Dendritic cell treated with granulocyte-macrophage colony-stimulating factor and Interleukin-4, amounts not matched to agents 40 ng/mL and 50 ng/mL, for 4 days (primary cell): ENCODE measurements around the gene ABL2.

Experiments
- H3K27ac Mint-ChIP-seq: one replicate; pipeline ENCODE4 v1.8.0; 2022; ENCODE audit warnings: mild to moderate bottlenecking, mixed read lengths
- H3K27me3 Mint-ChIP-seq: one replicate; pipeline ENCODE4 v1.8.0; 2022; ENCODE audit warnings: mild to moderate bottlenecking, mixed read lengths
- H3K36me3 Mint-ChIP-seq: one replicate; pipeline ENCODE4 v1.8.0; 2022; ENCODE audit warnings: low read depth, mixed read lengths
- H3K4me1 Mint-ChIP-seq: one replicate; pipeline ENCODE4 v1.8.0; 2022; ENCODE audit warnings: low read depth, mixed read lengths
- H3K4me3 Mint-ChIP-seq: one replicate; pipeline ENCODE4 v1.8.0; 2022; ENCODE audit warnings: mild to moderate bottlenecking, moderate library complexity, mixed read lengths
- H3K9me3 Mint-ChIP-seq: one replicate; pipeline ENCODE4 v1.8.0; 2022; ENCODE audit warnings: mixed read lengths
- intact Hi-C: fragments of 100-400 bp; cut with micrococcal nuclease; formaldehyde crosslinking; loops from one replicate; pipeline ENCODE4 v1.15.0; 2022

ABL2 gene

GRCh38 chr1:179128520-179128919, 101.0 kb downstream of the ABL2 start:
- H3K27ac Mint-ChIP-seq: no peak overlapping the region
- intact Hi-C loops: loop anchor here (5.0 kb wide), 1 partner anchor 164 kb away; the partner anchor contains the start of gene SOAT1
- no peak overlapping the region for H3K4me3 Mint-ChIP-seq
- H3K27me3 Mint-ChIP-seq: no peaks in the 10 kb centered on the region
- no peaks in the 10 kb centered on the region for H3K9me3 Mint-ChIP-seq
- peaks cover 37% of the 10 kb centered on the region for H3K4me1 Mint-ChIP-seq
- peaks cover 99% of the 10 kb centered on the region for H3K36me3 Mint-ChIP-seq

GRCh38 chr1:179127163-179127895, 102.1 kb downstream of the ABL2 start:
- H3K4me3 Mint-ChIP-seq: no peak overlapping the region
- no peak overlapping the region for H3K27ac Mint-ChIP-seq
- intact Hi-C loops: loop anchor here (5.0 kb wide), 1 partner anchor 165 kb away; the partner anchor contains the start of gene SOAT1
- H3K27me3 Mint-ChIP-seq: no peaks in the 10 kb centered on the region
- H3K36me3 Mint-ChIP-seq: peaks cover 98% of the 10 kb centered on the region
- H3K4me1 Mint-ChIP-seq: peaks cover 31% of the 10 kb centered on the region
- no peaks in the 10 kb centered on the region for H3K9me3 Mint-ChIP-seq

GRCh38 chr1:179126338-179127060, 103.0 kb downstream of the ABL2 start:
- H3K36me3 Mint-ChIP-seq: peaks cover 98% of the 10 kb centered on the region
- H3K9me3 Mint-ChIP-seq: no peaks in the 10 kb centered on the region
- intact Hi-C loops: loop anchor here (5.0 kb wide), 1 partner anchor 166 kb away; the partner anchor contains the start of gene SOAT1
- H3K4me3 Mint-ChIP-seq: no peak overlapping the region
- no peaks in the 10 kb centered on the region for H3K27me3 Mint-ChIP-seq
- H3K27ac Mint-ChIP-seq: no peak overlapping the region
- H3K4me1 Mint-ChIP-seq: peaks cover 31% of the 10 kb centered on the region

- peaks cover 97% of the 10 kb centered on the region for H3K36me3 Mint-ChIP-seq
- no peaks in the 10 kb centered on the region for H3K27me3 Mint-ChIP-seq
- H3K9me3 Mint-ChIP-seq: no peaks in the 10 kb centered on the region
- peaks cover 29% of the 10 kb centered on the region for H3K4me1 Mint-ChIP-seq
- peak overlapping the region; percentile 66 for H3K27ac Mint-ChIP-seq
- no peak overlapping the region for H3K4me3 Mint-ChIP-seq
- intact Hi-C loops: loop anchor here (5.0 kb wide), 2 partner anchors 67 to 167 kb away; partner anchors contain the start of gene SOAT1
Observed at GRCh38 chr1:179124873-179125272, 104.6 kb downstream of the ABL2 start.

GRCh38 chr1:179121159-179121938, 108.1 kb downstream of the ABL2 start:
- intact Hi-C loops: loop anchor here (5.0 kb wide), 1 partner anchor 71 kb away; no protein-coding TSS in a partner anchor
- Mint-ChIP-seq H3K9me3 (no peaks in the 10 kb centered on the region), H3K4me3 (no peak overlapping the region), H3K36me3 (peaks cover 97% of the 10 kb centered on the region), H3K27ac (no peak overlapping the region), H3K4me1 (peaks cover 12% of the 10 kb centered on the region), H3K27me3 (no peaks in the 10 kb centered on the region)

GRCh38 chr1:179120736-179121135, 108.7 kb downstream of the ABL2 start:
- H3K27ac Mint-ChIP-seq: no peak overlapping the region
- no peaks in the 10 kb centered on the region for H3K9me3 Mint-ChIP-seq
- peaks cover 18% of the 10 kb centered on the region for H3K4me1 Mint-ChIP-seq
- H3K27me3 Mint-ChIP-seq: no peaks in the 10 kb centered on the region
- H3K4me3 Mint-ChIP-seq: no peak overlapping the region
- intact Hi-C loops: loop anchor here (5.0 kb wide), 1 partner anchor 72 kb away; no protein-coding TSS in a partner anchor
- peaks cover 97% of the 10 kb centered on the region for H3K36me3 Mint-ChIP-seq

- Mint-ChIP-seq H3K9me3 (no peaks in the 10 kb centered on the region), H3K36me3 (peaks cover 97% of the 10 kb centered on the region), H3K4me1 (peaks cover 19% of the 10 kb centered on the region), H3K4me3 (no peak overlapping the region), H3K27ac (no peak overlapping the region), H3K27me3 (no peaks in the 10 kb centered on the region)
- intact Hi-C loops: loop anchor here (10.0 kb wide), 1 partner anchor 225 kb away; no protein-coding TSS in a partner anchor
Observed at GRCh38 chr1:179119513-179119912, 110.0 kb downstream of the ABL2 start.

GRCh38 chr1:179115181-179115580, 114.3 kb downstream of the ABL2 start:
- Mint-ChIP-seq H3K27me3 (no peaks in the 10 kb centered on the region), H3K9me3 (no peaks in the 10 kb centered on the region), H3K27ac (peak overlapping the region; percentile 68), H3K4me3 (no peak overlapping the region), H3K36me3 (peaks cover 99% of the 10 kb centered on the region), H3K4me1 (peaks cover 14% of the 10 kb centered on the region)
- intact Hi-C loops: loop anchor here (10.0 kb wide), 1 partner anchor 230 kb away; no protein-coding TSS in a partner anchor

GRCh38 chr1:179108644-179109043, 120.8 kb downstream of the ABL2 start:
- Mint-ChIP-seq H3K4me1 (no peaks in the 10 kb centered on the region), H3K36me3 (peaks cover 94% of the 10 kb centered on the region), H3K27ac (no peak overlapping the region), H3K27me3 (no peaks in the 10 kb centered on the region), H3K9me3 (no peaks in the 10 kb centered on the region), H3K4me3 (no peak overlapping the region)
- intact Hi-C loops: no loop called here

GRCh38 chr1:179107706-179108629, 121.5 kb downstream of the ABL2 start:
- no peak overlapping the region for H3K27ac Mint-ChIP-seq
- intact Hi-C loops: no loop called here
- H3K4me3 Mint-ChIP-seq: no peak overlapping the region

GRCh38 chr1:179105393-179105792, 124.1 kb downstream of the ABL2 start:
- no peaks in the 10 kb centered on the region for H3K27me3 Mint-ChIP-seq
- H3K27ac Mint-ChIP-seq: no peak overlapping the region
- H3K36me3 Mint-ChIP-seq: peaks cover 90% of the 10 kb centered on the region
- no peak overlapping the region for H3K4me3 Mint-ChIP-seq
- H3K9me3 Mint-ChIP-seq: no peaks in the 10 kb centered on the region
- H3K4me1 Mint-ChIP-seq: no peaks in the 10 kb centered on the region
- intact Hi-C loops: no loop called here

More at GRCh38 chr1:179107706-179108629, 121.5 kb downstream of the ABL2 start:
- peaks cover 90% of the 10 kb centered on the region for H3K36me3 Mint-ChIP-seq
- H3K9me3 Mint-ChIP-seq: no peaks in the 10 kb centered on the region
- H3K4me1 Mint-ChIP-seq: no peaks in the 10 kb centered on the region
- no peaks in the 10 kb centered on the region for H3K27me3 Mint-ChIP-seq

- Mint-ChIP-seq H3K36me3 (peaks cover 90% of the 10 kb centered on the region), H3K27ac (no peak overlapping the region), H3K4me3 (no peak overlapping the region), H3K27me3 (no peaks in the 10 kb centered on the region), H3K9me3 (no peaks in the 10 kb centered on the region), H3K4me1 (no peaks in the 10 kb centered on the region)
- intact Hi-C loops: no loop called here
Observed at GRCh38 chr1:179104611-179105250, 124.7 kb downstream of the ABL2 start.
